ENCODE results near the gene POLR2L.

DNA sequence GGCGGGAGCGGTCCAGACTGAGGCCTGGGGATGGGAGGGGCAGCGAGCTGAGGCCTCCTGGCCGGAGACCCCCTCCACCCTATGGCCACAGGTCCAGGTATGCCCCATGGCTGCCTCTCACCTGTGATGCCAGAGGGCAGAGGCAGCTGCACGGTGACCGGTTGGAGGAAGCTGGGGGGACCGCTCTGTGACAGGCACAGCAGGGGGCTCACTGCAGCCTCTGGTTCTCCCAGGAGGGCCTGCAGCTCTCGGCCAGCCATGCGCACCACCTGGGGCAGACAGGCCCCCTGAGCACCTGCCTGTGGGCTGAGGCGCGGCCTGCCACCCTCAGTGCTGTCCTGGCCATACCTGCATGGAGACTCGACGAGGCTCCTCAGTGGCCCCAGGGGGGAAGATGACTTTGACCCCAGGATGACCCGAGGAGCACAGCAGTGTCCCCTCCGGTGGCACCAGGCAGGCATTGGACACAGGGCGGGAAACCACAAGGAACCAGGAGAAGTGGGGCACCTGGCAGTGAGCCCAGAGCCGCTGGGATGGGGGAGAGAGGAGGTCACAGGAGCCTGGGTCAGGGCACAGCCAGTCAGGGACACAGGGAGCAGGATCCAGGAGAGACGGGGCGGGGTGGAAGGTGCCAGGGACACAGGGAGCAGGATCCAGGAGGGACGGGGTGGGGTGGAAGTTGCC lies 41.1 kb downstream of the POLR2L start:
- TF ChIP-seq, protein P1, sequence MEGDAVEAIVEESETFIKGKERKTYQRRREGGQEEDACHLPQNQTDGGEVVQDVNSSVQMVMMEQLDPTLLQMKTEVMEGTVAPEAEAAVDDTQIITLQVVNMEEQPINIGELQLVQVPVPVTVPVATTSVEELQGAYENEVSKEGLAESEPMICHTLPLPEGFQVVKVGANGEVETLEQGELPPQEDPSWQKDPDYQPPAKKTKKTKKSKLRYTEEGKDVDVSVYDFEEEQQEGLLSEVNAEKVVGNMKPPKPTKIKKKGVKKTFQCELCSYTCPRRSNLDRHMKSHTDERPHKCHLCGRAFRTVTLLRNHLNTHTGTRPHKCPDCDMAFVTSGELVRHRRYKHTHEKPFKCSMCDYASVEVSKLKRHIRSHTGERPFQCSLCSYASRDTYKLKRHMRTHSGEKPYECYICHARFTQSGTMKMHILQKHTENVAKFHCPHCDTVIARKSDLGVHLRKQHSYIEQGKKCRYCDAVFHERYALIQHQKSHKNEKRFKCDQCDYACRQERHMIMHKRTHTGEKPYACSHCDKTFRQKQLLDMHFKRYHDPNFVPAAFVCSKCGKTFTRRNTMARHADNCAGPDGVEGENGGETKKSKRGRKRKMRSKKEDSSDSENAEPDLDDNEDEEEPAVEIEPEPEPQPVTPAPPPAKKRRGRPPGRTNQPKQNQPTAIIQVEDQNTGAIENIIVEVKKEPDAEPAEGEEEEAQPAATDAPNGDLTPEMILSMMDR (IDR thresholded peaks at IDR 0.05): no peak
- TF ChIP-seq POLR2A (IDR thresholded peaks at IDR 0.05): no peak

Data from body of pancreas (tissue), 4 donors.